PC-9 (cell line): Measurements from ENCODE around the gene EPB41L4A.

Experiments used
- CTCF ChIP-seq: fragments of 200-600 bp; sonication (generic); conservative IDR thresholded peaks from 2 replicates; pipeline ENCODE4 v1.6.1; 2017; ENCODE audit warnings: mixed run types, antibody characterized with exemption, mild to moderate bottlenecking, moderate library complexity
- EZH2 ChIP-seq: fragments of 200-600 bp; sonication (generic); IDR thresholded peaks from 2 replicates; pipeline ENCODE4 v1.8.0; 2017; ENCODE audit warnings: antibody characterized with exemption, low read depth

- TF ChIP-seq CTCF (no peak), EZH2 (no peak)
Observed at GRCh38 chr5:112183874-112184273, 235.2 kb downstream of the EPB41L4A start.
